Stimulated activated CD4-positive, alpha-beta T cell treated with anti-CD3 and anti-CD28 coated beads, Interleukin-1b, Interleukin-23, amount 100 ng/mL, for 24 hours (primary cell): ENCODE results near the gene TNFRSF4.
A peak's percentile ranks its signal among the peaks of the same experiment; 100 is the strongest.
"Not testable (repeated sequence)": the region's sequence is repeated elsewhere in the genome, so short reads cannot be mapped to it uniquely, and the experiment has no call there.

ENCODE experiments used
- DNase-seq, 4 experiments: peaks; one replicate each; pipeline ENCODE4 v3.0.0-alpha.2; 2020; ENCODE audit warnings: low read depth in 4 of 4, low spot score in 1 of 4

TNFRSF4 gene

GRCh38 chr1:1204425-1204920 is 9.5 kb downstream of the TNFRSF4 start:
- DNase-seq = no peak

DNA sequence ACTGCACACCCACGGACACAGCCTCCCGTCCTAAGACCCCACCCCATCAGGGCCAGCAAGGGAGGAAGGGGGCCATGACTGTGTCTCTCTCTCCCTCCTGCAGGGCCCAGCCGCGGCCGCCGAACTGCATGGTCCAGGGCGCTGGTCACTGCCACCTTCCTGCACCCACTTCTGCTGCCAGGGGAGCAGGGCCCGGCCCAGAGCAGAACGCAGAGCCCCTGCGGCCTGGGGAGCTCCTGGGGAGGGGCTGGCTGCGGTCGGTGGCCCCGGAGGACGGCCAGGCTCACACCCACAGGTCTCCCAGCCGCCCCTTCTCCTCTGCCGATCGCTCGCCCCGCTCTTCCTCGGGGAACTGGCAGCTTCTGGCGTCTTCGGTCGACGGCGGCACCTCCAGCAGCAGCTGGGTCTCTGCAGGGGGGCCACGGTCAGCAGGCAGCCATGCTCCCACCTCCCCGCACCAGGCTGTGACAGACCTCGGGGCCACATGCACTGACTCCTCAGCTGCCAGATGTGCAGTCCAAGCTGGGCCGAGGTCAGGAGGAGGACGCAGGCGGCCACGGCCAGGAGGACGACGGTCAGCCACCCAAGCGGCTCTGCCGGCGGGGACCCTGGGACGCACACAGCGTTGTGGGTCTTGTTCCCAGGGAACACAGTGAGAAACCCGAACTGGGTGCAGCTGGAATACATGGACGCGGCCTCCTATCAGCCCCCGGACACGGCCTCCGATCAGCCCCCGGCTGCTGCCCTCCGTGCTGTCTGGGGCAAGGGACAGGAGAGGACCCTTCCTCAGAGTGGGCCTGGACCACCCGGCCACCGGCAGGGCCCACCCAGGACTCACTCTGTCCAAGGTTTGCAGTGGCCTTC is 10.2 kb downstream of the TNFRSF4 start:
- no peak for DNase-seq

GRCh38 chr1:1202831-1203560 is 11.0 kb downstream of the TNFRSF4 start:
- no peak for DNase-seq

GRCh38 chr1:1200876-1201810 is 12.8 kb downstream of the TNFRSF4 start:
- peak; percentile 77 to 87 (median 86) for DNase-seq

GRCh38 chr1:1199961-1200875 is 13.7 kb downstream of the TNFRSF4 start:
- DNase-seq = no peak

DNA sequence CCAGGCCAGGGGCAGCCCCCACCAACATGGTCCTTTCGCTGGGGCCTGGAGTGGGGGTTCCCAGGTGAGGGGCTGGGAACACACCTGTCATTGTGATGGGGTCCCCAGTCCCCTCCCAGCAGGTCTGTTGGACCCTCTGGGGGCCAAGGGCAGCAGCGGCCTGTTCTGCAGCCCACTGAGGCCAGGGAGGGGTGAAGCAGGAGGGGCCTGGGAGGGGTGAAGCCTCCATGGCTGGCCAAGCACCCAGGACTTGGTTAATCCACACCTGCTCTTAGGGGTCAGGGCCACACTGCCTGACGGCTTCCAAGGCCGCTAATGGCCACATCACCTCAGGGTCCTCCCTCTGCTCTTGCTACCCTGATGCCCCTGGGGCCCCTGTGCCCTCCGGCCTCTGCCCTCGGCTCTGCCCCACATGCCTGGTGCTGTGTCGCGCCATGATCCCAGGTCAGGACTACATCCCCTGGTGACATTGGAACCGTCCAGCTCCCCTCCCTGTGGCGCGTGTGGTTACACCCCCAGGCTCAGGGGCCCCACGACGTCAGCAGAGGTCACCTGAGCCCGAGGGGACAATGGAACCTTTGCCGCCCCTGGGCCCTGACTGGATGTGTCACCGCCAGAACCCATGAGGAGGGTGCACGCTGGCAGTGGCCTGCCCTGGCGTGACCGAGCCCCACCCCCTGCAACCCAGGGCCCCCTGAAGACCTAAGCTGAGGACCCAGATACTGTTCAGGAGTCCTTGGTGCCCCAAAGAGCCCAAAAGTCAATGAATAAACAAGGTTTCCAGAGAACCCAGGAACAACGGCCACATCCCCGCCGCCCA is 14.6 kb downstream of the TNFRSF4 start:
- DNase-seq = no peak

GRCh38 chr1:1198423-1199140 is 15.4 kb downstream of the TNFRSF4 start:
- no peak for DNase-seq

DNA sequence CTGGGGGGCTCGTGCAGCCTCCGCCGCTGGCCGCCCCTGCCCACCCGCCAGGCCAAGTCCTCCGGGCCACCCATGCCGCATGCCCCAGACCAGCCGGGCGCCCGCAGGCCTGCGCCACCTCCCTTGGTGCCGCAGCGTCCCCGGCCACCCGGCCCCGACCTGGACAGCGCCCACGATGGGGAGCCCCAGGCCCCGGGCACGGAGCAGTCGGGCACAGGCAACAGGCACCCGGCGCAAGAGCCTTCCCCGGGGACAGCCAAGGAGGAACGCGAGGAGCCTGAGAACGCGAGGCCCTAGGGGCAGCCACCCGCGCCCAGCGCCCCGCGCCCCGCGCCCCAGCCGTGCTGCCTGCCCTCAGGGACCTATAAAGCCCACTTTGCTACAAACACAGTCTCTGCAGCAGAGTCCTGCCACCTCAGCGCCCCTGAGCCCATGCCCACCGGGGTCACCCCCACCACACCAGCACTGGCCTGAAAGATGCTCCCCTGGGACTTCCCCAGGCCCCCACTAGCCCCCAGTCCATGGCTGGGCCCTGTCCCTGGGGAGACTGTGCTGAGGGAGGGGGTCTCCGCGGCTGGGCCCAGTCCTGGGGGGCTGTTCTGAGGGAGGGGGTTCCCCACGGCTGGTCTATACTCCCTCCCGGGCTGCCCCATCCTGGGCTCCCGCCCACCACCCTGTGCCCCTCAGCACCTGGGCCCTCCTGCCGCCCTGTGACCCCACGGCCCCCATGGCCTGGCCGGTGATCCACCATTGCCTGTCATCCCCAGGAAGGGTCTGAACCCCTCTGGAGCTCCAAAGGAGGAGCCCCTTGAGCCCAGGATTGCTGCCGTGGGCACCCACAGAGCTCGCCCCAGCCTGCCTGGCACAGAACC is 16.2 kb downstream of the TNFRSF4 start:
- DNase-seq = no peak

GRCh38 chr1:1197188-1197500 is 16.8 kb downstream of the TNFRSF4 start:
- DNase-seq = no peak

DNA sequence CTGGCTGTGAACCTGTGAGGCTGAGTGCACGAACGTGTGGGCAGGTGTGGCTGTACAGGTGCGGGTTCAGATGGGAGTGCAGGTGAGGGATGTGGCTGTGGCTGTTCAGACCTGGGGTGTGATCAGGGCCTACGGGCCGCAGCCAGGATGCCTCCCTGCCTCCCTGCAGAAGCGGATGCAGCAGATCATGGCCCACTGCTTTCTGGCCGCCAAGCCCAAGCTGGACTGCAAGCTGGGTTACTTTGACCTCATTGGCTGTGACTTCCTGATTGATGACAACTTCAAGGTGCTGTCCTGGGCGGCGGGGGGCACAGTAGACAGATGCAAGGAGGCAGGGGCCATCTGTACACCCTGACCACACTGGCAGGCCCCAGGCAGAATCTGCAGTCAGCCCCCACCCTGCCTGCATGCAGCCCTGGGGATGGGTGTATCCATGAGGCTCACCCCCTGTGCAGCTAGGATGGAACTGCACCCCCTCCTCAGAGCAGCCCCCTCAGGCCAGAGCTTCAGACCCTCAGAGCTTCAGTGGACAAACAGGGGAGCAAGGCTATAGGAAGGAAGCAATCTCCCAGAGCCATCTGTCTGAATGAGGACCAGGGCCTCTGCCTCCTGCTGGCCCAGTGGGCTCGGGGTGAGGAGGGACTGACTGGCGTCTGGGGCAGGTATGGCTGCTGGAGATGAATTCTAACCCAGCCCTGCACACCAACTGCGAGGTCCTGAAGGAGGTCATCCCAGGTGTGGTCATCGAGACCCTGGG is 17.3 kb downstream of the TNFRSF4 start:
- DNase-seq = no peak

GRCh38 chr1:1195726-1196125 is 18.2 kb downstream of the TNFRSF4 start:
- not testable (repeated sequence) for DNase-seq

DNA sequence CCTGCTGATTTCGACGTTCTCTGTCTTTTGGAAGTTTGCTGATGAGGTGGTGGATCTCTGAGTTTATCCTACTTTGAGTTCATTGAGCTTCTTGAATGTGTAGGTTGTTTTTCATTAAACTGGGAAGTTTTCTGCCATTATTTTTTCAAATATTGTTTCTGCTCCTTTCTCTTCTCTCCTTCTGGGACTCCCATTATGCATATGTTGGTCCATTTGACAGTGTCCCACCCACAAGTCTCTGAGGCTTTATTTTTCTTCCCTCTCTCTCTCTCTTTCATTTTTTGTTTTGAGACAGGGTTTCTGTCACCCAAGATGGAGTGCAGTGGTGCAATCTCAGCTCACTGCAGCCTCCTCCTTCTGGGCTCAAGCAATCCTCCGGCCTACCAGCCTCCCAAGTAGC is 19.2 kb downstream of the TNFRSF4 start:
- DNase-seq = no peak

DNA sequence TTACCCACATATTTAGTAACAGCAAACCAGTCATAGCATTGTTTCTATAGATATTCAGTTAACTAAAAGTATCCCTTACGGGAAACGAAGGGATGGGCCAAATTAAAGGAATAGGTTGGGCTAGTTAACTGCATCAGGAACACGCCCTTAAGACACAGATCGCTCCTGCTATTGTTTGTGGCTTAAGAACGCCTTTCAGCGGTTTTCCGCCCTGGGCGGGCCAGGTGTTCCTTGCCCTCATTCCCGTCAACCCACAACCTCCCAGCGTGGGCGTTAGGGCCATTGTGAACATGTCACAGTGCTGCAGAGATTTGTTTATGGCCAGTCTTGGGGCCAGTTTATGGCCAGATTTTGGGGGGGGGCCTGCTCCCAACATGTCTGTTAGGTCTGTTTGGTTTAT is 22.2 kb downstream of the TNFRSF4 start:
- no peak for DNase-seq

DNA sequence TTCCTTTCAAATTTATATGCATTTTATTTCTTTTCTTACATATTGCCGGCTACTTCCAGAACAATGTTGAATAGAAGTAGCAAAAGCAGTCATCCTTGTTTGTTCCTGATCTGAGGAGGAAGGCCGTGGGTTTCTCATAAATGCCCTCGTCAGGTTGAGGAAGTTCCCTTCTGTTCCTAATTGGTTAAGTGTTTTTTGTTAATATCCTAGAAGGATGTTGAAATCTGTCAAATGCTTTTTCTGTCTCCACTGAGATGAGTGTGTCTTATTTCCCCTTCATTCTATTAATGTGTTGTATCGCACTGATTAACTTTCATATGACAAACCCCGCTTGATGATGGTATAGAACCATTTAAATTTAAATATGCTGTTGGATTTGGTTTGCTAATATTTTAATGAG is 24.8 kb downstream of the TNFRSF4 start:
- no peak for DNase-seq

DNA sequence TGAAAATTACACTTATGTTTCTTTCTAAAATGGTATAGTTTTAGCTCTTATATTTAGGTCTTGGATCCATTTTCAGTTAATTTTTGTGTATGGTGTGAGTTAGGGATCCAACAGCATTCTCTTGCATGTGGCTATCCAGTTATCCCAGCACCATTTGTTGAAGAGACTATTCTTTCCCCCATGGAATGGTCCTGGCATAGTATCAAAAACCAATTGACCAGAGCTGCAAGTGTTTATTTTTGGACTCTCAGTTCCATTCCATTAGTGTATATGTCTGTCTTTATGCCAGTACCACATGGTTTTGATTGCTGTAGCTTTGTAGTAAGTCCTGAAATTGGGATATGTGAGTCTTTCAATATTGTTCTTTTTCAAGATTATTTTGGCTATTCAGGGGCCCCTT is 26.0 kb downstream of the TNFRSF4 start:
- DNase-seq = no peak

- no peak for DNase-seq
These were observed 28.7 kb downstream of the TNFRSF4 start for GRCh38 chr1:1185101-1185765.
